Right kidney (tissue), 1 donor: ENCODE data around the gene ANGPTL4.
"Not testable (repeated sequence)": the region's sequence is repeated elsewhere in the genome, so short reads cannot be mapped to it uniquely, and the experiment has no call there.

Experiments used
- DNase-seq: peaks from one replicate; pipeline ENCODE4 v3.0.0-alpha.2; 2016

Gene ANGPTL4

GRCh38 chr19:8361921-8362793 lies 1.8 kb upstream of the ANGPTL4 start:
- DNase-seq, result peak; percentile 42

- DNase-seq, result no peak
Measured at GRCh38 chr19:8366121-8366581, 2.2 kb downstream of the ANGPTL4 start.

- DNase-seq, result no peak
Measured at GRCh38 chr19:8366961-8367326, 3.0 kb downstream of the ANGPTL4 start.

GRCh38 chr19:8367327-8368001 lies 3.5 kb downstream of the ANGPTL4 start:
- DNase-seq, result peak; percentile 76

- DNase-seq, result no peak
Measured at GRCh38 chr19:8370176-8371010, 6.4 kb downstream of the ANGPTL4 start.

GRCh38 chr19:8371011-8371804 lies 7.3 kb downstream of the ANGPTL4 start:
- no peak for DNase-seq

- no peak for DNase-seq
Measured at GRCh38 chr19:8373867-8374813, 10.2 kb downstream of the ANGPTL4 start.

- not testable (repeated sequence) for DNase-seq
Measured at GRCh38 chr19:8375766-8376165, 11.8 kb downstream of the ANGPTL4 start.

- DNase-seq, result not testable (repeated sequence)
Measured at GRCh38 chr19:8376373-8376974, 12.5 kb downstream of the ANGPTL4 start.

GRCh38 chr19:8377598-8377997 lies 13.6 kb downstream of the ANGPTL4 start:
- DNase-seq, result no peak

GRCh38 chr19:8379156-8379891 lies 15.4 kb downstream of the ANGPTL4 start:
- not testable (repeated sequence) for DNase-seq

- DNase-seq, result not testable (repeated sequence)
Measured at GRCh38 chr19:8384569-8384968, 20.6 kb downstream of the ANGPTL4 start.

GRCh38 chr19:8385103-8385502 lies 21.1 kb downstream of the ANGPTL4 start:
- not testable (repeated sequence) for DNase-seq

- not testable (repeated sequence) for DNase-seq
Measured at GRCh38 chr19:8385566-8385965, 21.6 kb downstream of the ANGPTL4 start.

GRCh38 chr19:8386419-8386818 lies 22.5 kb downstream of the ANGPTL4 start:
- DNase-seq, result not testable (repeated sequence)

- no peak for DNase-seq
Measured at GRCh38 chr19:8386990-8387389, 23.0 kb downstream of the ANGPTL4 start.

GRCh38 chr19:8387688-8388611 lies 24.0 kb downstream of the ANGPTL4 start:
- DNase-seq, result no peak

- DNase-seq, result no peak
Measured at GRCh38 chr19:8388612-8388958, 24.6 kb downstream of the ANGPTL4 start.
